ENCODE results near the gene DDX20.
A peak's percentile ranks its signal among the peaks of the same experiment; 100 is the strongest.

DDX20 gene

DNA sequence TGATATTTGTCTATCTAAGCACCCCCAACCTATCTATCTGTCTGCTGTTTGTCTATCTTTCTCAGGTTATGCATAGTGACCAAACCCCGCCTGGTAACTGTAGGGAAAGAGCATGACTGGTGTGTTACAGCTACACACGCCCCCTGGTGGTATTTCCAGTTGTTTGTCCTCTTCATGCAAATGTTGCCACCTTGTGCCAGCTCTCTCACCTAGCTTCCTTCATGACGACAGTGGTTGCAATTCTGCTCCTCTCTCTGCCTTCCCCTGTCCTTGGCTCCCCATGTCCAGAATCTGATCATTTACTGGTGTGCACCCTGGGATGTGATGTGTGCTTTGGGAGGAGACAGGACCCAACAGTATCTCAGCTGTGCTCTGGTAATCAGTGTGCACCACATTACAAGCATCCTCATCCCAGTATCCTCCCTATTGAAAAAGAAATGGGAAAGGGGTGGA is 8.4 kb upstream of the DDX20 start:
- no peak overlapping the region for H3K4me3 ChIP-seq (ENCODE audit: low read depth, low read length)

DNA sequence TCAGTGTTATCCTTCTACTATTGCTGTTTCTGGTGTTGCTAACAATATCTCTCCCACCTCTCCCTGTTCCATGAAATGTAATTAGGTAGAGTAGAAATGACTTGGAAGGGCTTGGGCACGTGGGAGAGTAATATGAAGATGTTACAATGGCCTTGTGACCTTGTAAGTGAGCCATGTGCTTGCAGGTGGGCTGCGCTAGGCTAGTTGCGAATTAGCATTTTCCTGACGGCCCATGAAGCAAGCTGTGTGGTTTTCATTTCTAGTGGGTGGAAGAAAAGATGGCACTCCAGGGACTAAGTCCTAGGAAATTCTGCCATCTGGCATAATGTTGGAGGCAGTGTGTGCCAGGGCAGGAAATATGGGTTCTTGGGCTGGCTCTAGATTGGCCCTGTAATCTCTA is 7.8 kb upstream of the DDX20 start:
- no peak overlapping the region for H3K4me3 ChIP-seq (ENCODE audit: low read depth, low read length)

DNA sequence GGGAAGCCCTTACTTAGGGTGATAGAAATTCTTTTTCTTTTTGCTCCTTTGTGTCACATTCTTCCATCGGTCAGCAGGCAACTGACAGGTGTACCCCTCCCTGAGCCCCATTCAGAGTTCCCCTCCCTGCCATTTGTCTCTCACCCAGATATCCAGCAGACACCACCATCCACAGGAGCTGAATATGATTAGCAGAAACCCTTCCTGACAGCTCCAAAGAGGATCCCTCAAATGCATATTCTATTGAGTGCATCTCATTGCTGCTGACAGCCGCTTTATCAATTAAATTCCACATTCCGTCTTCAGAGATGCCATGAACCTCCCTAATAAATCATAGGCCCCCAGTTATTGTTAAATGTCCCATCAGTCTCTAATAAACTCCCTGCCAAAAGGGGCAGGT is 6.1 kb upstream of the DDX20 start:
- H3K4me3 ChIP-seq (ENCODE audit: low read depth, low read length), result no peak overlapping the region

DNA sequence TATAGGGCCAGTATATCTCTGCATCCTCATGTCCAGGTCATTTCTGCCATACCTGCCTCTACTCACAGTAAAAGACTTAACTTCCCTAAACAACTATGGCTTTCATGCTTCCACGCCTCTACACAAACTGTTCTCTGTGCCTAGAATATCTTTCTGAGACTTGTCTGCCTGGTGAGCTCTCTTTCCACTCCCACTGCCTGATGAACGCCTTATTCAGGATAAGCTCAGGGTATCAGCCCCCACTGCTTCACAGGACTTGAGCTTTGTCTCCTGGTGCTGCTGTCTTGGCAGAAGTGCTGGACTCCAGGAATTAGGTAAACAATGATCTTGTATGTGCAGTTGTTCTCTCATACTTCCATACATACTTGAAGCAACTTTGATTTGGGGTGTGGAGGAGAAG is 4.8 kb upstream of the DDX20 start:
- H3K4me3 ChIP-seq (ENCODE audit: low read depth, low read length), result no peak overlapping the region

- H3K4me3 ChIP-seq (ENCODE audit: low read depth, low read length), result no peak overlapping the region
Measured at GRCh38 chr1:111751906-111752575, 3.7 kb upstream of the DDX20 start.

DNA sequence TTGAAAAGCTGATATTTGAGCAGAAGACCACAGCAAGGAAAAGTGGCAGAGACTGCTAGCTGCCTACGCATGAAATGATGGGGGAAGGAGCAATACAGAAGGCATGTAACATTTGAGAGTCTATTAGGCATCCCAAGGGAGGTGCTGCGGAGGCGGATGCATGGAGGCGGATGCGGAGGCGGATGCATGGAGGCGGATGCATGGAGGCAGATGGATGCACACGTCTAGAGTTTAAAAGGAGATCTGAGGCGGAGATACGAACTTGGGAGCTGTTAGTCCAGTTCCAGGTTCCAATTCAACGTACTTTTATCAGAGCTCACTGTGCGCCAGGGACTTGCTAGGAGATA is 744 bp upstream of the DDX20 start:
- peak overlapping the region; percentile 91 for H3K4me3 ChIP-seq (ENCODE audit: low read depth, low read length)

GRCh38 chr1:111756124-111756513 is 418 bp downstream of the DDX20 start:
- peak overlapping the region; percentile 91 for H3K4me3 ChIP-seq (ENCODE audit: low read depth, low read length)

DNA sequence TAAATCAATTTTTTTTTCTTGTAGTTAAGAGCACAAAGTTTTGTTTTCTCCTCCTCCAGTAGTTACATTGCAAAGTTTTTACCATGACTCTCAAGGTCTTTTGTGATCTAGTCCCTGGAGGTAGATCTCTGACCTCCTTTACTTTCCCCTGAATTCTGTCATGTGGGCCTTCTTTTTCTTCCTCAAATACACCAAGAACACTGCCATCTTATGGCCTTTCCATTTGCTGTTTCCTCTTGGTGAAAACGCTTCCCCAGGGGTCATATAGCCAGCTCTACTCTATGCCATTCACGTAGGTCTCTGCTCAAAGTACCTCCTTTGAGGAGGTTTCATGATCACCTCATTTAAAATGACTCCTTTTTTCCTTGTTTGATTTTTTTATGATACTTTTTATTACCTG is 2.7 kb downstream of the DDX20 start:
- no peak overlapping the region for H3K4me3 ChIP-seq (ENCODE audit: low read depth, low read length)

DNA sequence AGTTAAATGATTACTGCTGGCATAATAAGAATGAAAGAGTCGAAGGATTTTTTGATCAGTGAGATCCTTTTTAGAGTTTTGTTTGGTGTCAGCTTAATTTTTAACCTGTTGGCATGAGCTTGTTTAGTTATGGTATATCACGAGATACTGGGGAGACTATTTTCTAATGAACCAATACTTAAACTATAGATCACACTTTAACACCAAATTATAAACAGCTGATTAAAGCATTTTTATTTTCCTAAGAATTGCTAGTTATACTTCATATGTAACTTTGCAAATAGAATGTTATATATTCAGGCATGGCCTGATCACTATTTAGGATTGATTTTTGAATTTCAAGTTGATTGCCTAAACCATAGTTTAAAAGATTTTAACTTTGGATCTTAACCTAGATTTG is 6.0 kb downstream of the DDX20 start:
- H3K4me3 ChIP-seq (ENCODE audit: low read depth, low read length), result no peak overlapping the region

GRCh38 chr1:111762332-111762731 is 6.6 kb downstream of the DDX20 start:
- no peak overlapping the region for H3K4me3 ChIP-seq (ENCODE audit: low read depth, low read length)

GRCh38 chr1:111768023-111768422 is 12.3 kb downstream of the DDX20 start:
- no peak overlapping the region for H3K4me3 ChIP-seq (ENCODE audit: low read depth, low read length)

DNA sequence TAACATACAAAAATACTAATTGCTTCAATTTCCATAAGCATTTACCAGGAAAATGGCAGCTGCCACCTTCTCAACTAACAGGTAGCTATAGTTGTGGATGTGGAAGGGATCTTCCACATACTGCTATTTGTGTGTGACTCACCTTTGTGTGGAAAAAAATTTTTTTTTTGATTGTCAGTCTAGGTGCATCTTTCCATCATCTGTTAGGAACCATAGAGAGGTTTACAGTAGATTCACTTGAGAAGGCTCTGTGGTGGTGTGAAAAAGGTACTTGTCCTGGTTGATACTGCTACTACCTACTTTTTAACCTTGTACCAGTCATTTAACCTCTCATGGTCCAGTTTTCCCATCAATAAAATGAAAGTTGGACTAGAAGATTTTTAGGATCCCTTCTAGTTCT is 12.9 kb downstream of the DDX20 start:
- no peak overlapping the region for H3K4me3 ChIP-seq (ENCODE audit: low read depth, low read length)

DNA sequence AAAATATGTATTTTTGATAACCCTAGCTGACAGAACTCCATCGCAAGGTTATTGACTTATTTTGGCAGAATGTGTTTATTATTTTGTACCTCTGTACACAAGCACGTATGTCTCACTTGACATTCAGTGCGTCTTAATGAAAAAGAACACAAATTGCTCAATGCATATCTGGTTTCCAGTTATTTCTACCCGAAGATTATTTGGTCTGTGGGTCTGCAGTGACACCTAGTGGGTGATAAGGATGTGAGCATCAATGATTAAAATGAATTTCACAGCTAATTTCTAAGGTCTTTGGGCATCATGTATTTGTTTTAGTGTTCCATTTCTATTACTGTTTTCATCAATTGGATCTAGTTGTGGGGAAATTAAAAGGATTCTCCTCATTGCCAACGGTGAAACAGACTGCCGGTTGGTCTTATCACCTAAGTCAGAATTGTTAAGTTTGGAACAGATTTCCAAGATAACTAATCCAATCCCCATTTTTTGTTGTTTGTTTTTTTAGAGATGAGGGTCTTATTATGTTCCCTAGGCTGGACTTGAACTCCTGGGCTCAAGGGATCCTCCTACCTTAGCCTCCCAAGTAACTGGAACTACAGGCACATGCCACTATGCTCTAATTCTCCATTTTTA is 13.9 kb downstream of the DDX20 start:
- H3K4me3 ChIP-seq (ENCODE audit: low read depth, low read length), result no peak overlapping the region

- H3K4me3 ChIP-seq (ENCODE audit: low read depth, low read length), result no peak overlapping the region
Measured at GRCh38 chr1:111770916-111771315, 15.2 kb downstream of the DDX20 start.

- no peak overlapping the region for H3K4me3 ChIP-seq (ENCODE audit: low read depth, low read length)
Measured at GRCh38 chr1:111775966-111776365, 20.3 kb downstream of the DDX20 start.

DNA sequence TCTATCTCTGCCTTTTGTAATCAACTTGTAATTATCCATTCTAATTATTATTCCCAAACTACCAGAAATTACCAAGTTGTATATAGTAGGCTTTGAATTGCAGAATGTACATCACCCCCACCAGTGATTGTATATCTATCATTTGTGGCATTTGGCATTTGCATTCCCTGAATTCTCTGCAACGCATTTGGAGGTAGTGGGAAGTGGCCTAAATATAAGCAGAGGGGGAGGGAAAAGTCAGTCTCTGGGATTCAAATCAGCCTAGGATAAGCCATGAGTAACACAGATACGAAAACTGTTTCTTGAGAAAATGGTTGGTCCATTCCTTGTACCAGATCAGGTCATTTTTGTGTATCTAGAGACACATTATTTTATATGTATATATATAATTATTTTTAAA is 20.7 kb downstream of the DDX20 start:
- no peak overlapping the region for H3K4me3 ChIP-seq (ENCODE audit: low read depth, low read length)

DNA sequence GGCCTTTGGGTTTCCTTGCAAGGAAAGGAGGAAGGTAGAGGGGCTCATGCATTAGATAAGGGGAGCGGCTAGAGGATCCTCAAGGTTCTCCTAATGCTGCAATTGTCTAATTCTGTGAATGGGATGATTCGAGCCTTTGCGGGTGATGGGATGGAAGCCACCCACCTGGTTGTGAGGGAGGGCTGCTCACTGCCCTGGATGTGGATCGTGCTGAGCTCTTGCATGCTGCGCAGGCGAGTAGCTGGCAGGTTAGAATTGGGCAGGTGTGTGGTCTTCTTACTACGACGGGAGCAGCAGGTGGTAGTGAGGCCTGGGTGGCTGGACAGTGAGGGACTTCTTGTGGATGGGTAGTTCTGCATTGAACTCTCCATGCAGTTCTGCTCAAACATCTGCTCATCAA is 21.2 kb downstream of the DDX20 start:
- no peak overlapping the region for H3K4me3 ChIP-seq (ENCODE audit: low read depth, low read length)

GRCh38 chr1:111777301-111777700 is 21.6 kb downstream of the DDX20 start:
- no peak overlapping the region for H3K4me3 ChIP-seq (ENCODE audit: low read depth, low read length)

- H3K4me3 ChIP-seq (ENCODE audit: low read depth, low read length), result no peak overlapping the region
Measured at GRCh38 chr1:111778066-111778465, 22.4 kb downstream of the DDX20 start.

DNA sequence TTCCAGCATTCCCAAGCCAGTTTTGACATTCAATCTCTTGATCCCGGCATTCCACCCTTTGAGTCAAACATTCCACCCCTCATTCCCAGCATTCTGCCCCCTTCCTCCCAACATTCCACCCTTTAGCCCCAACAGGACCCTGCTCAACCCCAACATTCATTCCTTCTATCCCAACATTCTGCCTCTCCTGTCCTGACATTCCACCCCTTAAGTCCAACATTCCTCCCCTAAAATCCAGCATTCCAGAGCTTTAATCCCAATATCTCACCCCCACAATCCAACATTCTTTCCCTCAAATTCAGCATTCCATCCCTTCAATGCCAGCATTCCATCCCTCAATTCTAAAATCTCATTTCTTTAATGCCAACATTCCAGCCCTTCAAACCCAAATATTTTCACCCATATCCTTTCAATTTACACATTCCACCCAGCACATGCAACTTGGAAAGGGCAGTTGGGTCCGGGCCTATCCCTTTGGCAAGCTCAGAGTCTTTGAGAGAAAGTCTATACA is 22.9 kb downstream of the DDX20 start:
- no peak overlapping the region for H3K4me3 ChIP-seq (ENCODE audit: low read depth, low read length)

- no peak overlapping the region for H3K4me3 ChIP-seq (ENCODE audit: low read depth, low read length)
Measured at GRCh38 chr1:111779546-111779945, 23.8 kb downstream of the DDX20 start.

DNA sequence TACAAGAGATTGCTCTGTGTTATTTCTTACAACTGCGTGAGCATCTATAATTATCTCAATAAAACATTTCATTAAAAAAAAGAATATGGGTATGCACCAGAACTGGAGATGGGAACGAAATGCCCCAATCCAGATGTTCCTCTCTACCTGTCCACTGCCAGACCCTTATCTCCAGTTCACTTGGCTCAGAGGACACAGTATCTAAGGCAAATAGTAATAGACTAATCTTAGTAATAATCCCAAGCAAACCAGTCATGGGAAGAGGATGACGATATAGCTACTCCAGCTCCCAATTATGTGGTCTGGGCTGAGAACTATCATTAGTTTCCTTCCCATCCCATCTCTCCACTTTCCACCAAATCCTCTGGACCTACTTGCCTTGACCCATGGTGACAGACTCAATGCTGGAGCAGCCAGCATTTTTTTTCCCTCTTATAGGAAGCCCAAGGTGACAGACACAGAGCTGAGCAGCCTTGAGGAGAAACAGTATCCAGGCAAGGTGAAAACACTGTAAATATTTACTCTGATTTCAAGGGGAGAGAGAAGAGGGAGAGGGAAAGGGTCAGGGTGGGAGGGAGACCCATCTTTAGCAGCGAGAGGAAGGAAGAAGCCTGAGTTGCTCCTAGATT is 28.7 kb downstream of the DDX20 start:
- H3K4me3 ChIP-seq (ENCODE audit: low read depth, low read length), result no peak overlapping the region

Data from iPS-11a (cell line).